AG04449 (cell line): Measurements from ENCODE around the gene NCR2.

Experiments
- CTCF ChIA-PET: fragments of 350-600 bp; formaldehyde crosslinking; extraction: SDS; loops from one replicate; lab custom pipeline; 2021; ENCODE audit warnings: antibody characterized with exemption; lab: Yijun Ruan, JAX
- POLR2A ChIA-PET: fragments of 400-600, 350-600 bp; formaldehyde crosslinking; extraction: SDS; loops from one replicate; lab custom pipeline; 2020; ENCODE audit warnings: antibody characterized with exemption, inconsistent platforms; lab: Yijun Ruan, JAX
- DNase-seq: peaks from one replicate; pipeline ENCODE4 v3.0.0-alpha.2; 2010; ENCODE audit warnings: low read depth, low spot score
- H3K4me3 ChIP-seq: 2 replicates; pipeline ENCODE4 v1.5.1; 2011; ENCODE audit warnings: low read depth, mild to moderate bottlenecking, control low read depth, low read length
- CTCF ChIP-seq: IDR thresholded peaks from one replicate; pipeline ENCODE4 v1.5.1; 2011; ENCODE audit warnings: mild to moderate bottlenecking, moderate library complexity, low read length, control low read depth, inconsistent platforms; ENCODE audit not compliant: insufficient read depth; ENCODE audit errors: missing control alignments

The NCR2 gene

DNA sequence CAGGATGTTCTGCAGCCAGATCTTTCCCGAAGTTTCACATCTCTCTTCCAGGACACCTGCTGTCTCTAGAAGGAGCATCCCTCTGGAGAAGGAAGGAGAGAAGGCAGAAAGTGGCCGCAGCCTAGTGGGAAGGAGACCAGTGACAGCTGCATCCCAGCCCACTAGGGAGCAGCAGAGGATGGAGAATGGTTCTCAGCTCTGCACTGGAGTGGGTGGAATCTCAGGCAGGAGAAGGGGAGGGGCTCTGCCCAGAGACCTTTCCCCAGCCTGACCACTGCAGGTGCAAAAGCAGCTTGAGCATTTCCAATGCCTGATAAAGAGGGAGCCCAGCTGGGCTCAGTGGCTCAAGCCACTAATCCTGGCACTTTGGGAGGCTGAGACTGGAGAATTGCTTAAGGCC, 32.3 kb downstream of the NCR2 start:
- CTCF ChIA-PET, result interaction anchor here (0.7 to 10.5 kb wide), 71 partner anchors 9 to 795 kb away, joined by 3 to 481 read pairs (median 8); partner anchors contain the start of genes PRICKLE4, TFEB and TOMM6
- H3K4me3 ChIP-seq, result no peak overlapping the region
- peak; percentile 87 for TF ChIP-seq CTCF
- no peak for DNase-seq
- POLR2A ChIA-PET, result no interaction called here

GRCh38 chr6:41370488-41371111, 35.2 kb downstream of the NCR2 start:
- ChIA-PET POLR2A (no interaction called here), CTCF (interaction anchor here (0.6 to 10.5 kb wide), 18 partner anchors 13 to 415 kb away, joined by 3 to 481 read pairs (median 4); partner anchors contain the start of genes PRICKLE4 and TOMM6)
- TF ChIP-seq CTCF, result no peak
- H3K4me3 ChIP-seq, result no peak overlapping the region
- DNase-seq, result no peak

DNA sequence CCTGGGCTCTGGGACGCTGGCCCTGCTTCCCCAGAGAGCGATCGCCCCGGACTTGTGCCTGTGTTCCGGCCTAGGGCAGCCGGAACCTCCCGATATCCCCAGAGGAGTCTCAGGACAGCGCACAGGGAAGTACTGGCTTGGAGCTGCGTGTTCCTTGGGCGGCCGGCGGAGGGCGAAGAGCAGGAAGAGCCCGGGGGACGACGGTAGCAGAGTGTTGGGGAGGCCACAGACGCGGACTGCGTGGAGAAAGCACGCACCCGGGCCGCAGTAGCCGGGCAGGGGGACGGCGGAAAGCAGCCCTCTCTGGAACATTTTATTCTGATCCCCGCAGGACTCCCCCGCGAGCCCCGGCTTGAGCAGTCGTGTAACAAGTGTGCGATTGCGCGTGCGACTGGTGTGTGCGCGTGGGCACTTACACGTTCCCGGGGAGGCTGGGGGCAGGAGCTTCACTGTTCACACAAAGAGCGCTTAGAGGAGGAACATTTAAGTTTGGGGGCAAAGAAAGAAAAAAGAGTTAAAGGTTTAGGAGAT, 36.1 kb downstream of the NCR2 start:
- CTCF ChIA-PET, result interaction anchor here (0.9 to 10.5 kb wide), 18 partner anchors 14 to 414 kb away, joined by 3 to 481 read pairs (median 4); partner anchors contain the start of genes PRICKLE4 and TOMM6
- H3K4me3 ChIP-seq, result peak overlapping the region; percentile 29
- TF ChIP-seq CTCF, result peak; percentile 61
- no peak for DNase-seq
- POLR2A ChIA-PET, result no interaction called here

DNA sequence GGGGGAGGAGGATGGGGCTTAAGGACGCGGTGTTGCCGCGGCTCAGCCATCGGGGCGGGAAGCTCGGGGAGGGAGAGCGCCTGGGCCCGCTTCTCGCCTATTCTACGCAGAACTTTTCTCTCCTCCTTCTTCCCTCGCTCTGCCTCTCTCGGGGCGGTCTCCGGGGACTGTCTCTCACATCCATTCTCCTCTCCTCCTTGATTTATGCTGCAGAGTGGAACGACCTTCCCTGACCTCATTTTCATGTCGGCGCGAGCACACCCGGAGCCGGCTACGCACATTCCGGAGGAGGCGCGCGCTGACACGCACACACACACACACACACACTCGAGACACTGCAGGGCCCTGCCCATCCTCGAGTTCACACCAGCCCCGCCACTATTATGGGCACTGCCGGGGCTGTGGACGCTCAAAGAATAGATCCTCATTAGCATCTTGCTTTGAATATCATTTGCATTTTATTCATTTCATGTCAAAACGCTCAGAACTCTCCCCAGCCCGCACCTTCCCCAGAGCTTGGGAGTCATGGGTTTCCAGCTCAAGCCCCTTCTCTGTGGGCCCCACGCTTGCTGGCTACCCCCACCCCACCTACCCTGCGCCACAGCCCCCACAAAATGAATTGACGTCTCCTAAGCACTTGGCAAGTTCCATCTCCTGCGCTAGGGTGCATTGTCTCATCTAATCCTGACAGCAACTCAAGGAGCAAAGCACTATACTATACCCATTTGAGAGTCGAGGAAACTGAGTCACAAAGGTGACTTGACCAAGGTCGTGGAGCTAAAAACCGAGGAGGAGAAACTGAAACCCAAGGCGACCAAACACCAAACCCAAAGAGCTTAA, 36.8 kb downstream of the NCR2 start:
- H3K4me3 ChIP-seq, result peak overlapping the region; percentile 29; the same call in 1 of the 2 replicates
- TF ChIP-seq CTCF, result no peak
- DNase-seq, result no peak
- POLR2A ChIA-PET, result no interaction called here
- CTCF ChIA-PET, result interaction anchor here (0.9 to 10.5 kb wide), 16 partner anchors 15 to 414 kb away, joined by 3 to 481 read pairs (median 4); partner anchors contain the start of gene TOMM6

GRCh38 chr6:41372832-41373626, 37.6 kb downstream of the NCR2 start:
- ChIA-PET CTCF (interaction anchor here (0.9 to 10.5 kb wide), 13 partner anchors 12 to 328 kb away, joined by 3 to 481 read pairs (median 4); no protein-coding TSS in a partner anchor), POLR2A (no interaction called here)
- TF ChIP-seq CTCF, result no peak
- DNase-seq, result no peak
- no peak overlapping the region; the same call in 1 of the 2 replicates for H3K4me3 ChIP-seq
